Nephron (organoid): ENCODE data around the gene XKRX.

Source experiments
- H3K27ac Mint-ChIP-seq, 3 experiments: 2 replicates each; pipeline ENCODE4 v1.8.0; 2020; ENCODE audit warnings: mixed read lengths in 3 of 3, mild to moderate bottlenecking in 2 of 3, moderate library complexity in 1 of 3
- H3K27me3 Mint-ChIP-seq: 2 replicates; pipeline ENCODE4 v1.8.0; 2021; ENCODE audit warnings: low read depth, mild to moderate bottlenecking, moderate library complexity, mixed read lengths
- H3K36me3 Mint-ChIP-seq: 2 replicates; pipeline ENCODE4 v1.8.0; 2020; ENCODE audit warnings: low read depth, mixed read lengths
- H3K4me1 Mint-ChIP-seq: 2 replicates; pipeline ENCODE4 v1.8.0; 2020; ENCODE audit warnings: mixed read lengths
- H3K4me3 Mint-ChIP-seq, 3 experiments: 2 replicates each; pipeline ENCODE4 v1.8.0; 2020; ENCODE audit warnings: mild to moderate bottlenecking in 3 of 3, mixed read lengths in 3 of 3, moderate library complexity in 2 of 3
- H3K9me3 Mint-ChIP-seq: 2 replicates; pipeline ENCODE4 v1.8.0; 2020; ENCODE audit warnings: mixed read lengths
- TF ChIP-seq, protein P1 (sequence below), 3 experiments: fragments of 200-600 bp; sonication (generic); IDR thresholded peaks; one replicate each; pipeline ENCODE4 v1.5.0; 2021; ENCODE audit warnings: antibody characterized with exemption in 3 of 3; ENCODE audit not compliant: unreplicated experiment in 3 of 3

The XKRX gene

DNA sequence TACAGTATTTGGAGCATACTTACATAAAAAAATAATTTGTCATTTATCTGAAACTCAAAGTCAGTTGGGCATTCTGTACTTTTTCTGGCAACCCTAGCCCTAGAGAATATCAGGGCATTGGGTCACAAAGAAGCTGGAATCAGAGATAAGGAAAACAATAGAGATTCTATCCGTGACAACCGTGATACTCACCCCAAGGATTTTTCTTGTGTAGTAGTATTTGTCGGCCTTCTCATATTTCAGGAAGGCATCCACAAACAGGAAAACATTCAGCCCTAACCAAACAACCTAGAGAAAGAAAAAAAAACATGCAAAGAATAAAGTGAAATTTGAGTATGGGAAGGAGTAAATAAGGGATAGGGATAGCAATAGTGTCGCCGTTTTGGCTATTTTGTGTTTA lies 58.2 kb downstream of the XKRX start:
- Mint-ChIP-seq H3K4me1 (no peaks in the 10 kb centered on the region), H3K27me3 (peaks cover 4% of the 10 kb centered on the region), H3K36me3 (no peaks in the 10 kb centered on the region), H3K4me3 (no peak overlapping the region), H3K9me3 (peaks cover 2% of the 10 kb centered on the region), H3K27ac (no peak overlapping the region)
- TF ChIP-seq, protein P1, sequence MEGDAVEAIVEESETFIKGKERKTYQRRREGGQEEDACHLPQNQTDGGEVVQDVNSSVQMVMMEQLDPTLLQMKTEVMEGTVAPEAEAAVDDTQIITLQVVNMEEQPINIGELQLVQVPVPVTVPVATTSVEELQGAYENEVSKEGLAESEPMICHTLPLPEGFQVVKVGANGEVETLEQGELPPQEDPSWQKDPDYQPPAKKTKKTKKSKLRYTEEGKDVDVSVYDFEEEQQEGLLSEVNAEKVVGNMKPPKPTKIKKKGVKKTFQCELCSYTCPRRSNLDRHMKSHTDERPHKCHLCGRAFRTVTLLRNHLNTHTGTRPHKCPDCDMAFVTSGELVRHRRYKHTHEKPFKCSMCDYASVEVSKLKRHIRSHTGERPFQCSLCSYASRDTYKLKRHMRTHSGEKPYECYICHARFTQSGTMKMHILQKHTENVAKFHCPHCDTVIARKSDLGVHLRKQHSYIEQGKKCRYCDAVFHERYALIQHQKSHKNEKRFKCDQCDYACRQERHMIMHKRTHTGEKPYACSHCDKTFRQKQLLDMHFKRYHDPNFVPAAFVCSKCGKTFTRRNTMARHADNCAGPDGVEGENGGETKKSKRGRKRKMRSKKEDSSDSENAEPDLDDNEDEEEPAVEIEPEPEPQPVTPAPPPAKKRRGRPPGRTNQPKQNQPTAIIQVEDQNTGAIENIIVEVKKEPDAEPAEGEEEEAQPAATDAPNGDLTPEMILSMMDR (IDR thresholded peaks at IDR 0.05; ENCODE audit: unreplicated experiment in 3 of 3) = no peak

GRCh38 chrX:100868273-100868672 lies 60.4 kb downstream of the XKRX start:
- no peaks in the 10 kb centered on the region for H3K4me1 Mint-ChIP-seq
- peaks cover 2% of the 10 kb centered on the region for H3K9me3 Mint-ChIP-seq
- no peak overlapping the region for H3K27ac Mint-ChIP-seq
- H3K4me3 Mint-ChIP-seq = no peak overlapping the region
- TF ChIP-seq, protein P1 (IDR thresholded peaks at IDR 0.05; ENCODE audit: unreplicated experiment in 3 of 3) = no peak
- H3K27me3 Mint-ChIP-seq = peaks cover 4% of the 10 kb centered on the region
- no peaks in the 10 kb centered on the region for H3K36me3 Mint-ChIP-seq

- H3K4me1 Mint-ChIP-seq = no peaks in the 10 kb centered on the region
- TF ChIP-seq, protein P1 (IDR thresholded peaks at IDR 0.05; ENCODE audit: unreplicated experiment in 3 of 3) = no peak
- peaks cover 5% of the 10 kb centered on the region for H3K9me3 Mint-ChIP-seq
- peaks cover 4% of the 10 kb centered on the region for H3K27me3 Mint-ChIP-seq
- H3K36me3 Mint-ChIP-seq = no peaks in the 10 kb centered on the region
- H3K4me3 Mint-ChIP-seq = no peak overlapping the region
- no peak overlapping the region for H3K27ac Mint-ChIP-seq
These were observed 63.9 kb downstream of the XKRX start for GRCh38 chrX:100864657-100865391.
